Chondrocyte (in vitro differentiated cells): ENCODE data around the gene POU2F2. TPM values are rescaled to one million over a fixed set of nuclear protein-coding genes. Genes with fewer than 3 reads are reported as not detected.
"Not testable (repeated sequence)": the region's sequence is repeated elsewhere in the genome, so short reads cannot be mapped to it uniquely, and the experiment has no call there.

Experiments
- DNase-seq: peaks from one replicate; pipeline ENCODE4 v3.0.0; 2021; ENCODE audit warnings: mixed read lengths, low spot score
- H3K27ac Mint-ChIP-seq: one replicate; pipeline ENCODE4 v1.8.0; 2021; ENCODE audit warnings: mild to moderate bottlenecking, moderate library complexity, mixed read lengths; ENCODE audit not compliant: unreplicated experiment
- H3K27me3 Mint-ChIP-seq: 2 replicates; pipeline ENCODE4 v1.8.0; 2021; ENCODE audit warnings: low read depth, mixed read lengths
- H3K36me3 Mint-ChIP-seq: 2 replicates; pipeline ENCODE4 v1.8.0; 2021; ENCODE audit warnings: low read depth, mixed read lengths
- H3K4me1 Mint-ChIP-seq: 2 replicates; pipeline ENCODE4 v1.8.0; 2021; ENCODE audit warnings: low read depth, mild to moderate bottlenecking, mixed read lengths
- H3K4me3 Mint-ChIP-seq: one replicate; pipeline ENCODE4 v1.8.0; 2021; ENCODE audit warnings: mild to moderate bottlenecking, moderate library complexity, mixed read lengths; ENCODE audit not compliant: unreplicated experiment
- H3K9me3 Mint-ChIP-seq: 2 replicates; pipeline ENCODE4 v1.8.0; 2021; ENCODE audit warnings: low read depth, mixed read lengths
- CTCF ChIP-seq: fragments of 200-600 bp; sonication (generic); IDR thresholded peaks from 2 replicates; pipeline ENCODE4 v1.5.0; 2021; ENCODE audit warnings: antibody characterized with exemption, mild to moderate bottlenecking, moderate library complexity
- total RNA-seq: library from RNA; stranded (reverse); gene quantifications from 3 replicates; pipeline ENCODE4 v1.2.1, GENCODE V29; 2021

The POU2F2 gene
- total RNA-seq, 1 donor from 2014 or later = 1.5 TPM

- H3K27ac Mint-ChIP-seq = no peak overlapping the region
- no peak for DNase-seq
- H3K4me3 Mint-ChIP-seq = no peak overlapping the region
- no peak for TF ChIP-seq CTCF
- no peaks in the 10 kb centered on the region for H3K4me1 Mint-ChIP-seq
- H3K9me3 Mint-ChIP-seq = no peaks in the 10 kb centered on the region
- H3K27me3 Mint-ChIP-seq = peaks cover 21% of the 10 kb centered on the region
- peaks cover 2% of the 10 kb centered on the region for H3K36me3 Mint-ChIP-seq
Observed at GRCh38 chr19:42051166-42052115, 80.8 kb downstream of the POU2F2 start.

- H3K27ac Mint-ChIP-seq = no peak overlapping the region
- H3K4me1 Mint-ChIP-seq = no peaks in the 10 kb centered on the region
- no peaks in the 10 kb centered on the region for H3K36me3 Mint-ChIP-seq
- DNase-seq = no peak
- no peak for TF ChIP-seq CTCF
- no peaks in the 10 kb centered on the region for H3K9me3 Mint-ChIP-seq
- H3K4me3 Mint-ChIP-seq = no peak overlapping the region
- peaks cover 30% of the 10 kb centered on the region for H3K27me3 Mint-ChIP-seq
Observed at GRCh38 chr19:42048992-42049391, 83.3 kb downstream of the POU2F2 start.

GRCh38 chr19:42045575-42045974 lies 86.7 kb downstream of the POU2F2 start:
- H3K9me3 Mint-ChIP-seq = no peaks in the 10 kb centered on the region
- DNase-seq = no peak
- peaks cover 31% of the 10 kb centered on the region for H3K27me3 Mint-ChIP-seq
- H3K36me3 Mint-ChIP-seq = no peaks in the 10 kb centered on the region
- no peaks in the 10 kb centered on the region for H3K4me1 Mint-ChIP-seq
- TF ChIP-seq CTCF = no peak
- no peak overlapping the region for H3K4me3 Mint-ChIP-seq
- H3K27ac Mint-ChIP-seq = no peak overlapping the region

- DNase-seq = no peak
- Mint-ChIP-seq H3K4me1 (no peaks in the 10 kb centered on the region), H3K36me3 (no peaks in the 10 kb centered on the region), H3K27ac (no peak overlapping the region), H3K9me3 (no peaks in the 10 kb centered on the region), H3K4me3 (no peak overlapping the region), H3K27me3 (peaks cover 23% of the 10 kb centered on the region)
- TF ChIP-seq CTCF = no peak
Observed at GRCh38 chr19:42042455-42043170, 89.6 kb downstream of the POU2F2 start.

GRCh38 chr19:42040491-42040890 lies 91.8 kb downstream of the POU2F2 start:
- not testable (repeated sequence) for DNase-seq, H3K27ac Mint-ChIP-seq, H3K9me3 Mint-ChIP-seq, H3K36me3 Mint-ChIP-seq, H3K4me3 Mint-ChIP-seq, H3K4me1 Mint-ChIP-seq
- H3K27me3 Mint-ChIP-seq = peaks cover 14% of the 10 kb centered on the region
